K562 (cell line): ENCODE measurements around the gene ADAM10. TPM values are rescaled to one million over a fixed set of nuclear protein-coding genes. Genes with fewer than 3 reads are reported as not detected.

Source experiments
- ATAC-seq: fragments of 200-7000 bp; cut with Tn5 transposase; 3 replicates; pipeline ENCODE4 v1.9.1; 2020; ENCODE audit warnings: moderate library complexity
- BruUV-seq: library from RNA; stranded (reverse); fragments of 400-500 nt; replicated peaks from 2 replicates; lab custom pipeline; 2021; lab: Mats Ljungman, UMichigan
- CTCF ChIA-PET: fragments of 300-600 bp; formaldehyde crosslinking; extraction: SDS; loops from one replicate; lab custom pipeline; 2021; ENCODE audit warnings: low intra/inter-chr PET ratio; lab: Yijun Ruan, JAX
- POLR2A ChIA-PET: fragments of 300-600, 350-650 bp; sonication (Branson Sonifier 250); formaldehyde crosslinking; extraction: SDS; loops from one replicate; lab custom pipeline; 2021; ENCODE audit warnings: antibody characterized with exemption, inconsistent platforms; lab: Yijun Ruan, JAX
- DNase-seq, 4 experiments: peaks; one replicate each; pipeline versions ENCODE4 v3.0.0 to v3.0.0-alpha.2; 2011 to 2018; ENCODE audit warnings: low spot score in 3 of 4, mixed read lengths in 3 of 4; ENCODE audit errors: extremely low read depth in 1 of 4
- FAIRE-seq: peaks from 2 replicates; lab custom pipeline; 2011; peaks lifted over from hg19 to GRCh38; lab: Jason Lieb, UNC
- H2AFZ ChIP-seq: 2 replicates; pipeline ENCODE4 v1.6.0; 2011; ENCODE audit warnings: low read depth, low read length, control low read depth, inconsistent platforms
- H3K27ac ChIP-seq: fragments of 200-600 bp; 3 replicates; pipeline ENCODE4 v1.8.0; 2011; ENCODE audit warnings: low read depth, mild to moderate bottlenecking, control low read depth, inconsistent platforms, low read length, moderate library complexity, mixed read lengths; ENCODE audit errors: extremely low read depth
- H3K27me3 ChIP-seq, 2 experiments: fragments of 300-600 bp in 1 of 2; 2 replicates in 1 of 2; 3 replicates in 1 of 2; pipeline versions ENCODE4 v1.6.0 to v1.8.0; 2011; ENCODE audit warnings: inconsistent platforms in 2 of 2, low read length in 2 of 2, mild to moderate bottlenecking in 1 of 2, mixed read lengths in 1 of 2, moderate library complexity in 1 of 2; ENCODE audit not compliant: control insufficient read depth in 2 of 2, insufficient read depth in 2 of 2
- H3K36me3 ChIP-seq: fragments of 300-600 bp; 3 replicates; pipeline ENCODE4 v1.8.0; 2011; ENCODE audit warnings: mild to moderate bottlenecking, low read length, inconsistent platforms; ENCODE audit not compliant: control insufficient read depth, insufficient read depth
- H3K4me1 ChIP-seq, 2 experiments: fragments of 200-600 bp in 1 of 2; replicated peaks in 1 of 2; 2 replicates in 1 of 2; 3 replicates in 1 of 2; pipeline versions ENCODE4 v1.5.1 to v1.8.0; 2011; ENCODE audit warnings: inconsistent platforms in 2 of 2, low read length in 2 of 2, mild to moderate bottlenecking in 1 of 2, mixed read lengths in 1 of 2, moderate library complexity in 1 of 2; ENCODE audit not compliant: control insufficient read depth in 2 of 2, insufficient read depth in 2 of 2
- H3K4me2 ChIP-seq: 2 replicates; pipeline ENCODE4 v1.6.1; 2011; ENCODE audit warnings: low read length, control low read depth, inconsistent platforms, mixed read lengths; ENCODE audit not compliant: insufficient read depth
- H3K4me3 ChIP-seq: fragments of 200-600 bp; sonication (generic), shearing (Covaris generic); 2 replicates; pipeline ENCODE4 v1.5.1; 2016; ENCODE audit warnings: control low read depth, inconsistent platforms
- H3K79me2 ChIP-seq: fragments of 200-600 bp; 3 replicates; pipeline ENCODE4 v1.8.0; 2011; ENCODE audit warnings: low read length, inconsistent platforms; ENCODE audit not compliant: control insufficient read depth, insufficient read depth
- H3K9ac ChIP-seq, 2 experiments: 2 replicates each; pipeline versions ENCODE4 v1.6.0 to v1.6.1; 2011; ENCODE audit warnings: low read depth in 2 of 2, low read length in 2 of 2, control low read depth in 1 of 2, inconsistent platforms in 1 of 2, mild to moderate bottlenecking in 1 of 2, mixed read lengths in 1 of 2; ENCODE audit not compliant: insufficient read depth in 1 of 2
- H3K9me1 ChIP-seq: one replicate; pipeline ENCODE4 v1.6.0; 2011; ENCODE audit warnings: inconsistent platforms, mild to moderate bottlenecking, low read length, moderate library complexity; ENCODE audit not compliant: control insufficient read depth, insufficient read depth
- H3K9me3 ChIP-seq: replicated peaks from 2 replicates; pipeline ENCODE4 v1.5.1; 2011; ENCODE audit warnings: low read depth, low read length, inconsistent platforms; ENCODE audit not compliant: control insufficient read depth, insufficient read depth
- H4K20me1 ChIP-seq: replicated peaks from 2 replicates; pipeline ENCODE4 v1.6.1; 2011; ENCODE audit warnings: low read length, inconsistent platforms, mixed read lengths; ENCODE audit not compliant: control insufficient read depth, insufficient read depth
- ARHGAP35 ChIP-seq: fragments of 450-650 bp; IDR thresholded peaks from 2 replicates; pipeline ENCODE4 v1.6.1; 2018; ENCODE audit not compliant: partially characterized antibody
- ARNT ChIP-seq, 2 experiments: fragments of 450-650 bp; IDR thresholded peaks; 2 replicates each; pipeline ENCODE4 v1.6.1; 2016; ENCODE audit warnings: mild to moderate bottlenecking in 1 of 2
- DMBX1 ChIP-seq: fragments of 250-450 bp; sonication (Bioruptor Pico); IDR thresholded peaks from 2 replicates; pipeline ENCODE4 v1.8.0; 2022; ENCODE audit warnings: inconsistent platforms, mild to moderate bottlenecking, moderate library complexity, borderline replicate concordance
- ETV6 ChIP-seq, 3 experiments: fragments of 150-350 bp in 1 of 3; sonication (generic) in 1 of 3; formaldehyde crosslinking in 1 of 3; IDR thresholded peaks; 2 replicates each; pipeline versions ENCODE4 v1.6.1 to v1.8.0; 2014 to 2022; ENCODE audit warnings: borderline replicate concordance in 2 of 3, low read depth in 2 of 3, antibody characterized with exemption in 1 of 3, low read length in 1 of 3, mild to moderate bottlenecking in 1 of 3, missing genetic modification reagents in 1 of 3
- GABPA ChIP-seq: fragments of 200-800 bp; sonication (Bioruptor generic); conservative IDR thresholded peaks from 2 replicates; pipeline ENCODE4 v1.6.1; 2016; ENCODE audit warnings: low read depth, missing genetic modification characterization, missing compliant biosample characterization
- KDM5B ChIP-seq: fragments of 200-600 bp; sonication (generic); IDR thresholded peaks from 2 replicates; pipeline ENCODE4 v1.6.1; 2012; ENCODE audit warnings: low read depth, mild to moderate bottlenecking, moderate library complexity, low read length, control low read depth, inconsistent platforms; ENCODE audit not compliant: insufficient replicate concordance
- MEIS2 ChIP-seq: fragments of 450-650 bp; IDR thresholded peaks from 2 replicates; pipeline ENCODE4 v1.6.1; 2014; ENCODE audit warnings: mild to moderate bottlenecking; ENCODE audit not compliant: partially characterized antibody
- POU5F1 ChIP-seq: fragments of 150-350 bp; IDR thresholded peaks from 2 replicates; pipeline ENCODE4 v1.6.1; 2014; ENCODE audit warnings: borderline replicate concordance, low read length, low read depth, mild to moderate bottlenecking; ENCODE audit not compliant: partially characterized antibody
- PURB ChIP-seq: sonication (generic); formaldehyde crosslinking; IDR thresholded peaks from 2 replicates; pipeline ENCODE4 v1.9.0; 2021; ENCODE audit warnings: low read depth, mild to moderate bottlenecking, missing genetic modification reagents
- SAFB2 ChIP-seq: fragments of 200-400 bp; formaldehyde crosslinking; IDR thresholded peaks from 2 replicates; pipeline ENCODE4 v1.6.1; 2018; ENCODE audit warnings: borderline replicate concordance, low read length, low read depth, moderate library complexity; ENCODE audit not compliant: severe bottlenecking
- TOE1 ChIP-seq, 2 experiments: fragments of 450-650 bp in 1 of 2; sonication (generic) in 1 of 2; formaldehyde crosslinking in 1 of 2; IDR thresholded peaks; 2 replicates each; pipeline versions ENCODE4 v1.7.1 to v1.8.0; 2016 to 2022; ENCODE audit warnings: borderline replicate concordance in 2 of 2, mild to moderate bottlenecking in 2 of 2, antibody characterized with exemption in 1 of 2, inconsistent platforms in 1 of 2, low read depth in 1 of 2, missing genetic modification reagents in 1 of 2, moderate library complexity in 1 of 2
- ZNF143 ChIP-seq: sonication (generic); formaldehyde crosslinking; IDR thresholded peaks from 2 replicates; pipeline ENCODE4 v1.9.0; 2022; ENCODE audit warnings: mild to moderate bottlenecking, missing genetic modification reagents
- ZNF586 ChIP-seq: fragments of 450-650 bp; formaldehyde crosslinking; conservative IDR thresholded peaks from 2 replicates; pipeline ENCODE4 v1.4.0; 2020; ENCODE audit warnings: mild to moderate bottlenecking, moderate library complexity
- ZNF589 ChIP-seq: fragments of 200-800 bp; sonication (Bioruptor generic); IDR thresholded peaks from 2 replicates; pipeline ENCODE4 v1.6.1; 2016; ENCODE audit warnings: low read depth, missing genetic modification characterization, missing compliant biosample characterization
- WGBS: fragments of 100-300 bp; shearing (Covaris generic); methylation state at CpG from one replicate; pipeline ENCODE4 v1.1.6; 2016; ENCODE audit warnings: low coverage, mixed read lengths; ENCODE audit not compliant: insufficient coverage; ENCODE audit errors: missing lambda C conversion rate; 5-methylcytosine and 5-hydroxymethylcytosine counted together
- in situ Hi-C: fragments of 300-500 bp; cut with MboI; formaldehyde crosslinking; loops from 4 replicates; pipeline ENCODE4 v1.15.0; 2018; ENCODE audit warnings: inconsistent platforms, mixed read lengths
- intact Hi-C: fragments of 100-400 bp; cut with micrococcal nuclease; formaldehyde crosslinking; loops from 2 replicates; pipeline ENCODE4 v1.14.2; 2022
- polyA plus RNA-seq, 8 experiments: library from polyadenylated mRNA; depleted of rRNA in 4 of 8; stranded (reverse) in 5 of 8; unstranded in 3 of 8; fragments of >200 nt; fragmentation: Nextera tagmentation in 2 of 8; fragmentation: Illumina TruSeq in 1 of 8; extraction: Ambion mirVana in 2 of 8; extraction: Trizol in 1 of 8; gene quantifications; 2 replicates each; pipeline versions ENCODE4 v1.2.1 to v1.2.3, GENCODE V29; 2011 to 2014; ENCODE audit warnings: inconsistent platforms in 1 of 8, missing spikeins in 1 of 8
- total RNA-seq, 7 experiments: library from RNA; depleted of rRNA in 6 of 7; stranded (reverse); fragments of >200 nt in 6 of 7; fragmentation: Illumina TruSeq in 2 of 7; extraction: Trizol in 2 of 7; gene quantifications; 2 replicates each; pipeline versions ENCODE4 v1.2.1 to v1.2.3, GENCODE V29; 2011 to 2021; ENCODE audit warnings: low replicate concordance in 1 of 7
- TF ChIP-seq, protein P1 (sequence below), 3 experiments: fragments of 200-800 bp in 1 of 3; sonication (Bioruptor generic) in 1 of 3; sonication (generic) in 1 of 3; formaldehyde crosslinking in 1 of 3; IDR thresholded peaks; 2 replicates each; pipeline versions ENCODE4 v1.6.1 to v1.8.0; 2016 to 2022; ENCODE audit warnings: mild to moderate bottlenecking in 2 of 3, missing compliant biosample characterization in 2 of 3, missing genetic modification characterization in 2 of 3, missing genetic modification reagents in 1 of 3
- TF ChIP-seq, protein P2 (sequence below): fragments of 450-650 bp; IDR thresholded peaks from 2 replicates; pipeline ENCODE4 v1.6.1; 2018; ENCODE audit warnings: mild to moderate bottlenecking, low read depth; ENCODE audit not compliant: partially characterized antibody
- TF ChIP-seq, protein P3 (sequence below): fragments of 250-450 bp; sonication (Bioruptor Pico); IDR thresholded peaks from 2 replicates; pipeline ENCODE4 v1.4.0; 2020; ENCODE audit warnings: mild to moderate bottlenecking

Gene ADAM10
- total and polyA plus RNA-seq, 9 of the 15 experiments (the other 6 are each of a cell fraction or from before 2014, with no cell fraction given): 11.9 to 152 (median 57.3) TPM

DNA sequence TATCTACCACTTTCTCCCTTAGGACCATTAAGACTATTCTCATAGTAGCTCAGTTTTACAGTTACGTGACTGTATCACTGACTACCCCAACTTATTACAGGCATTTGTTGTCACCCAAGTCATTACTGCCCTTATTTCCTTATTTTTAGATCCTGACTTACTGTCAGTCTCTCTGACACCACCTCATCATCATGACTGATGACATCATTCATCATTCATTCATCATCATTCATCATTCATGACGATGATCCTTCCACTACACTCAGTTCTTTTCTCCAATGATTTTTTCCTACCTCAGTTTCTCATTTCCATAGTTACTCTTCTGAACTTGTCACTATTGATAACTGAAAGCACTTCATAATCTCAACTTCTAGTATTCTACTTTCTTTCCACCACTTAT, 83.8 kb downstream of the ADAM10 start:
- Histone ChIP-seq H3K27ac (no peak overlapping the region), H2AFZ (no peak overlapping the region), H3K9me3 (no peaks in the 10 kb centered on the region), H4K20me1 (no peaks in the 10 kb centered on the region), H3K4me1 (peaks cover 3 to 17% of the 10 kb centered on the region in 2 experiments; a peak in 4 of 5 replicates), H3K79me2 (peaks cover 22% of the 10 kb centered on the region; the same call in 2 of the 3 replicates), H3K9ac (no peak overlapping the region), H3K4me3 (no peak overlapping the region), H3K4me2 (no peak overlapping the region), H3K27me3 (no peaks in the 10 kb centered on the region), H3K36me3 (peaks cover 48% of the 10 kb centered on the region), H3K9me1 (no peaks in the 10 kb centered on the region)
- intact Hi-C loops (no loop called here), in situ Hi-C loops (no loop called here)
- POLR2A ChIA-PET: no interaction called here
- CTCF ChIA-PET: no interaction called here
- ATAC-seq: no peak
- FAIRE-seq: no peak
- 82% methylated on average over 2 of the region's 2 CpGs for WGBS
- no TSS peak for BruUV-seq
- DNase-seq: no peak
- TF ChIP-seq GABPA (no peak), TOE1 (IDR thresholded peaks at IDR 0.05; ENCODE audit: borderline replicate concordance) (no peak), TOE1 (CRISPR knock-in tag; IDR thresholded peaks at IDR 0.05; ENCODE audit: borderline replicate concordance, low read depth) (no peak), PURB (CRISPR knock-in tag) (no peak), ETV6 (IDR thresholded peaks at IDR 0.05; ENCODE audit: borderline replicate concordance in 1 of 2, low read depth in 2 of 2, low read length in 1 of 2) (no peak), ETV6 (CRISPR knock-in tag; IDR thresholded peaks at IDR 0.05; ENCODE audit: borderline replicate concordance) (no peak), ARNT (IDR thresholded peaks at IDR 0.05) (no peak), POU5F1 (no peak), ZNF589 (CRISPR knock-in tag) (no peak), SAFB2 (no peak), ARHGAP35 (peak; percentile 88), MEIS2 (peak; percentile 88), KDM5B (no peak), ZNF586 (CRISPR knock-in tag) (no peak), ZNF143 (CRISPR knock-in tag) (no peak), DMBX1 (CRISPR knock-in tag) (no peak)
- TF ChIP-seq, protein P1, sequence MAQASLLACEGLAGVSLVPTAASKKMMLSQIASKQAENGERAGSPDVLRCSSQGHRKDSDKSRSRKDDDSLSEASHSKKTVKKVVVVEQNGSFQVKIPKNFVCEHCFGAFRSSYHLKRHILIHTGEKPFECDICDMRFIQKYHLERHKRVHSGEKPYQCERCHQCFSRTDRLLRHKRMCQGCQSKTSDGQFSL (CRISPR knock-in tag; IDR thresholded peaks at IDR 0.05): no peak
- TF ChIP-seq, protein P1 (tag; IDR thresholded peaks at IDR 0.05): no peak
- TF ChIP-seq, protein P2, sequence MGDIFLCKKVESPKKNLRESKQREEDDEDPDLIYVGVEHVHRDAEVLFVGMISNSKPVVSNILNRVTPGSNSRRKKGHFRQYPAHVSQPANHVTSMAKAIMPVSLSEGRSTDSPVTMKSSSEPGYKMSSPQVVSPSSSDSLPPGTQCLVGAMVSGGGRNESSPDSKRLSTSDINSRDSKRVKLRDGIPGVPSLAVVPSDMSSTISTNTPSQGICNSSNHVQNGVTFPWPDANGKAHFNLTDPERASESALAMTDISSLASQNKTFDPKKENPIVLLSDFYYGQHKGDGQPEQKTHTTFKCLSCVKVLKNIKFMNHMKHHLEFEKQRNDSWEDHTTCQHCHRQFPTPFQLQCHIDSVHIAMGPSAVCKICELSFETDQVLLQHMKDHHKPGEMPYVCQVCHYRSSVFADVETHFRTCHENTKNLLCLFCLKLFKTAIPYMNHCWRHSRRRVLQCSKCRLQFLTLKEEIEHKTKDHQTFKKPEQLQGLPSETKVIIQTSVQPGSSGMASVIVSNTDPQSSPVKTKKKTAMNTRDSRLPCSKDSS: no peak
- TF ChIP-seq, protein P3, sequence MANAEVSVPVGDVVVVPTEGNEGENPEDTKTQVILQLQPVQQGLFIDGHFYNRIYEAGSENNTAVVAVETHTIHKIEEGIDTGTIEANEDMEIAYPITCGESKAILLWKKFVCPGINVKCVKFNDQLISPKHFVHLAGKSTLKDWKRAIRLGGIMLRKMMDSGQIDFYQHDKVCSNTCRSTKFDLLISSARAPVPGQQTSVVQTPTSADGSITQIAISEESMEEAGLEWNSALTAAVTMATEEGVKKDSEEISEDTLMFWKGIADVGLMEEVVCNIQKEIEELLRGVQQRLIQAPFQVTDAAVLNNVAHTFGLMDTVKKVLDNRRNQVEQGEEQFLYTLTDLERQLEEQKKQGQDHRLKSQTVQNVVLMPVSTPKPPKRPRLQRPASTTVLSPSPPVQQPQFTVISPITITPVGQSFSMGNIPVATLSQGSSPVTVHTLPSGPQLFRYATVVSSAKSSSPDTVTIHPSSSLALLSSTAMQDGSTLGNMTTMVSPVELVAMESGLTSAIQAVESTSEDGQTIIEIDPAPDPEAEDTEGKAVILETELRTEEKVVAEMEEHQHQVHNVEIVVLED (CRISPR knock-in tag): no peak
